Type B pancreatic cell (in vitro differentiated cells): ENCODE data around the gene CSF1R. TPM values are rescaled to one million over a fixed set of nuclear protein-coding genes. Genes with fewer than 3 reads are reported as not detected.

Source experiments
- DNase-seq: peaks from one replicate; pipeline ENCODE4 v3.0.0; 2021; ENCODE audit warnings: mixed read lengths; ENCODE audit not compliant: unreplicated experiment; ENCODE audit errors: extremely low spot score
- H3K27ac Mint-ChIP-seq: 2 replicates; pipeline ENCODE4 v1.8.0; 2021; ENCODE audit warnings: mild to moderate bottlenecking, mixed read lengths
- H3K27me3 Mint-ChIP-seq: 2 replicates; pipeline ENCODE4 v1.8.0; 2021; ENCODE audit warnings: mixed read lengths
- H3K36me3 Mint-ChIP-seq: 2 replicates; pipeline ENCODE4 v1.8.0; 2021; ENCODE audit warnings: mixed read lengths
- H3K4me1 Mint-ChIP-seq: one replicate; pipeline ENCODE4 v1.8.0; 2021; ENCODE audit warnings: mixed read lengths; ENCODE audit not compliant: unreplicated experiment
- H3K4me3 Mint-ChIP-seq: 2 replicates; pipeline ENCODE4 v1.8.0; 2021; ENCODE audit warnings: mild to moderate bottlenecking, mixed read lengths
- H3K9me3 Mint-ChIP-seq: 2 replicates; pipeline ENCODE4 v1.8.0; 2021; ENCODE audit warnings: mixed read lengths
- CTCF ChIP-seq: fragments of 200-600 bp; sonication (generic); conservative IDR thresholded peaks from 2 replicates; pipeline ENCODE4 v1.5.0; 2021; ENCODE audit warnings: antibody characterized with exemption, mild to moderate bottlenecking
- total RNA-seq: library from RNA; stranded (reverse); gene quantifications from 2 replicates; pipeline ENCODE4 v1.2.1, GENCODE V29; 2021; ENCODE audit warnings: low replicate concordance

The CSF1R gene
- total RNA-seq, 1 donor from 2014 or later = 4.0 TPM

DNA sequence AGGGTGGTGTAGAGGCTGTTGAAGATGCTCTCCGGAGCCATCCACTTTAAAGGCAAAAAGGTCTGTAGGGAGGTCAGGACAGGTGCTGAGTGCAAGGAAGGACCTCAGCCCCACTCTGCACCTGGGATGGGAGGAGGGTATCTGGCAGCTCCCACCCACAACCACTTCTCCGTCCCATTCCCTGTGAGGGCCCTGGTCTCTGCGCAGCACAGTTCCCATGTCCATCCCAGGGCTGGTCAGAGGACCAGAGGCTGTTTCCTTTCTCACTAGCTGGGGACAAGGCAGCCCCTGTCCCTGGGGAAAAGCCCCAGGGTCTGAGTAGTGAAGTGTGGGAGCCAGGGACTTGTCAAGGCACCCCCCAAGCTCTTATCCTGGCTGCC lies 33.7 kb upstream of the CSF1R start:
- H3K9me3 Mint-ChIP-seq = no peaks in the 10 kb centered on the region
- H3K4me1 Mint-ChIP-seq = peaks cover 3% of the 10 kb centered on the region
- TF ChIP-seq CTCF = no peak
- H3K36me3 Mint-ChIP-seq = no peaks in the 10 kb centered on the region
- DNase-seq = no peak
- H3K27ac Mint-ChIP-seq = no peak overlapping the region
- H3K4me3 Mint-ChIP-seq = no peak overlapping the region
- peaks cover 4% of the 10 kb centered on the region for H3K27me3 Mint-ChIP-seq

DNA sequence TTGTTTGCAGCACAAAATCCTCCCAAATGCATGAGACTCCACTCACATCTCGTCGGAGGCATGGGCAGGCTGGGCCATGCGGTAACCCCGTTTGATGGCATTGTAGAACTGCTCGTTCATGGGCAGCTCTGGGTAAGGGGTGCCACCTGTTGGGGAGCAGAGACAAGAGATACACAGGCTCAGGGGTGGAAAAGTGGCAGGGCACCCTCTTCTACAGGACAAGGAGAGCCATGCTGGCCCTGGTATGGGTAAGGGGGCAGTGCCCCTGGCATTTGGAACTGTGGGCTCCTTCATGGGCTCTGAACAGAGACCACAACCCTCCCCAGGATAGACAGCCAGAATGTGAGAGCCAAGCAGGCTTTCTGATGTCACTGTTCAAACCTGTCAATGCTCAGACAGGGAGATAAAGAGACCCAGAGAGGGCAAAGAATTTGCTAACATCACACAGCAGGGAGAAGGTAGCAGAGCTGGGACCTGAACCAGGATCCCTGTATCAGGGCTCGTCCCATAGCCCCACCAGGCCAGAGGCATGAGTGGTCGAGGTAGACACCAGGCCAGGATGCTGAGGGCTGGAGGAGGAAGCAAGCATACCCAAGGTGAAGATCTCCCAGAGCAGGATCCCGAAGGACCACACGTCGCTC lies 33.2 kb upstream of the CSF1R start:
- H3K36me3 Mint-ChIP-seq = no peaks in the 10 kb centered on the region

GRCh38 chr5:150118561-150119229 lies 32.3 kb upstream of the CSF1R start:
- no peaks in the 10 kb centered on the region for H3K4me1 Mint-ChIP-seq
- H3K4me3 Mint-ChIP-seq = no peak overlapping the region
- no peak for DNase-seq
- no peak for TF ChIP-seq CTCF
- no peak overlapping the region for H3K27ac Mint-ChIP-seq
- H3K36me3 Mint-ChIP-seq = no peaks in the 10 kb centered on the region
- H3K9me3 Mint-ChIP-seq = no peaks in the 10 kb centered on the region
- H3K27me3 Mint-ChIP-seq = peaks cover 4% of the 10 kb centered on the region

More for the DNA sequence above, 33.2 kb upstream of the CSF1R start:
- H3K4me1 Mint-ChIP-seq = no peaks in the 10 kb centered on the region
- DNase-seq = no peak
- H3K27ac Mint-ChIP-seq = no peak overlapping the region
- H3K9me3 Mint-ChIP-seq = no peaks in the 10 kb centered on the region
- no peak for TF ChIP-seq CTCF
- no peak overlapping the region for H3K4me3 Mint-ChIP-seq
- H3K27me3 Mint-ChIP-seq = peaks cover 4% of the 10 kb centered on the region

- DNase-seq = no peak
- no peaks in the 10 kb centered on the region for H3K36me3 Mint-ChIP-seq
- peaks cover 3% of the 10 kb centered on the region for H3K4me1 Mint-ChIP-seq
- no peaks in the 10 kb centered on the region for H3K9me3 Mint-ChIP-seq
- peaks cover 4% of the 10 kb centered on the region for H3K27me3 Mint-ChIP-seq
- no peak overlapping the region for H3K4me3 Mint-ChIP-seq
- no peak overlapping the region for H3K27ac Mint-ChIP-seq
- no peak for TF ChIP-seq CTCF
Measured at GRCh38 chr5:150117945-150118560, 31.7 kb upstream of the CSF1R start.

DNA sequence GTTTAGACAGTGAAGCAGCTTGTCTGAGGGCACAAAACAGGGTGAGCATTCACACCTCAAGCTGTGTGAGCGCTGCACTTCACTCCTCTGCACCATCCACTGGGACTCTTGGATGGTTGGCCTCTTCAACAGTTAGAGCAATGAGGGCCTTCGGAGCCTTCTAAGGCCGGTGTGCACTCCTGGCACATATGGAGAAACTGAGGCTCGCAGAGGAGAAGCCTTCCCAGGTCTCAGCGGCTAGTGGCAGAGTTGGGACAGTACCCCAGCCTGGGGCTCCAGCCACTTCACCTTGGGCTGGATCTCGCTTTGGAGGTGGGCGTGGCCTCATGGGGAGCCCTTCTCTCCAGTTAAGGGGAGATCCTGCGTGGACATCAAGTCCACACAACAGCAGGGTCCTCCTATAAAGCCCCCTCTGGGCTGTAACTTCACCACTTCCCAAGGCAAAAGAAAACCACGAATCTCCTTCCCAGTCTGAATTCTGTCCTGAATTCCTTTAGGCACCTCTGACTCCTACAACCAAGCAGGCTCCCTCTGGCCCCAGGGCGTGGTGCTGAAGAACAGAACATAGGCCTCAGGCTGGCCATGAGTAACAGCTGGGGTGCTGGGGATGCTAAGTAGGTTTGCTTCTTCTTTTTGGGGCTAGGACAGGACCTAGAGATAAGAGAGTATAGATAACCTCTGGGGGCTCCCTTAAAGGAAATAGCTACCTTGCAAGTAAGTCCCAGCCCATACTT lies 30.5 kb upstream of the CSF1R start:
- DNase-seq = peak; percentile 45
- H3K27me3 Mint-ChIP-seq = peaks cover under 1% of the 10 kb centered on the region
- H3K4me1 Mint-ChIP-seq = peaks cover 10% of the 10 kb centered on the region
- no peak for TF ChIP-seq CTCF
- H3K9me3 Mint-ChIP-seq = no peaks in the 10 kb centered on the region
- H3K36me3 Mint-ChIP-seq = no peaks in the 10 kb centered on the region
- H3K27ac Mint-ChIP-seq = no peak overlapping the region
- H3K4me3 Mint-ChIP-seq = no peak overlapping the region
